Activated CD8-positive, alpha-beta memory T cell treated with anti-CD3 and anti-CD28 coated beads, Interleukin-2, amount 50 U/mL, for 4 hours (primary cell): ENCODE measurements around the gene CENPB.
"Not testable (repeated sequence)": the region's sequence is repeated elsewhere in the genome, so short reads cannot be mapped to it uniquely, and the experiment has no call there.

Experiments used
- DNase-seq: peaks from one replicate; pipeline ENCODE4 v3.0.0-alpha.2; 2020

CENPB gene

GRCh38 chr20:3786665-3787323, at the start of gene CENPB:
Gene CENPB (minus strand): TSS chr20:3786740. CDS start chr20:3786483, 257 bp downstream.
- peak; percentile 91 for DNase-seq

- no peak for DNase-seq
These were observed 49.6 kb upstream of the CENPB start for GRCh38 chr20:3836132-3836531.

DNA sequence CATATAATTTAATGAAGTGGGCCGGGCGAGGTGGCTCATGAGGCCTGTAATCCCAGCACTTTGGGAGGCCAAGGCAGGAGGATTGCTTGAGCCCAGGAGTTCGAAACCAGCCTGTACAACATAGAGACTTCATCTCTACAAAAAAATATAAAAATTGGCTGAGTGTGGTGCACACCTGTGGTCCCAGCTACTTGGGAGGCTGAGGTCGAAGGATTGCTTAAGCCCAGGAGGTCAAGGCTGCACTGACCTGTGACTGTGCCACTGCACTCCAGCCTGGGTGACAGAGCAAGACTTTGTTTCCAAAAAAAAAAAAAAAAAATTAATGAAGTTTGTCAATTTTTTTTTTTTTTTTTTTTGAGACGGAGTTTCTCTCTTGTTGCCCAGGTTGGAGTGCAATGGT, 43.4 kb upstream of the CENPB start:
- DNase-seq: not testable (repeated sequence)

DNA sequence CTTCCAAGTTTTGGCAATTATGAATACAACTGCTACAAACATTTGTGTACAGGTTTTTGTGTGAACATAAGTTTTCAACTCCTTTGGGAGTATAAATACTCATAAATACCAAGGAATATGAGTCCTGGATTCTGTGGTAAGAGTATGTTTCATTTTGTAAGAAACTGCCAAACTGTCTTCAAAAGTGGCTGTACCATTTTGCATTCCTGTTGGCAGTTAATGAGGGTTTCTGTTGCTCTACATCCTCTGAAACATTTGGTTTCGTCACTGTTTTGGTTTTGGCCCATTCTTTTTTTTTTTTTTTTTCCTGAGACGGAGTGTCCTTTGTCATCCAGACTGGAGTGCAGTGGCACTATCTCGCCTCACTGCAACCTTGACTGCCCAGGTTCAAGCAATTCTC, 42.3 kb upstream of the CENPB start:
- no peak for DNase-seq

DNA sequence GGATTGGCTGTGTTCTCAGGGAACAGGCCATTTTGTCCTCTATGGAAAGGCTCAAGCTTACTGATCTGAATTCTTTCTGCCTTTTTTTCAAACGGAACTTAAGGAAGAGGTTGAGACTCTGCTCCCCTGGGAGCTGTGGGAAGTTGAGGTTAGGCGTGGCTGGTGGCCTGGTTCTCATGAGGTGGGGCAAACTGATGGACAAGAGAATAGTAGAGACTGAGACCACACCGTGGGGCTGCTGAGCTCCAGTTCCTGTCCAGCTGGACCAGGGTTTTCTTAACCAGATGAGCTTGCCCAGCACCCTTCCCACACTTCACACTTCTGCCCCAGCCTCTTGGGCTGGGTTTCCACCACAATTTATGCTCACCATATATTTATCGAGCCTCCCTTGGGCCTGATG, 39.9 kb upstream of the CENPB start:
- no peak for DNase-seq

GRCh38 chr20:3825526-3825925, 39.0 kb upstream of the CENPB start:
- no peak for DNase-seq

DNA sequence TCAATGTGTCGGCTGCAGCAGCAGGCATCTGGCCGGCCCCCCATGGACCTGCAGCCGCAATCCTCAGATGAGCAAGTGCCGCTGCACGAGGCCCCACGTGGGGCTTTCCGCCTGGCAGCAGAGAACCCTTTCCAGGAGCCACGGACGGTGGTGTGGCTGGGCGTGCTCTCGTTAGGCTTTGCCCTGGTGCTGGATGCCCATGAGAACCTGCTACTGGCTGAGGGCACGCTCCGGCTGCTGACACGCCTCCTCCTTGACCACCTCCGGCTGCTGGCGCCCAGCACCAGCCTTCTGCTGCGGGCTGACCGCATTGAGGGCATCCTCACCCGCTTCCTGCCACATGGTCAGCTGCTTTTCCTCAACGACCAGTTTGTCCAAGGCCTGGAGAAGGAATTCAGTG, 37.3 kb upstream of the CENPB start:
- DNase-seq: no peak

DNA sequence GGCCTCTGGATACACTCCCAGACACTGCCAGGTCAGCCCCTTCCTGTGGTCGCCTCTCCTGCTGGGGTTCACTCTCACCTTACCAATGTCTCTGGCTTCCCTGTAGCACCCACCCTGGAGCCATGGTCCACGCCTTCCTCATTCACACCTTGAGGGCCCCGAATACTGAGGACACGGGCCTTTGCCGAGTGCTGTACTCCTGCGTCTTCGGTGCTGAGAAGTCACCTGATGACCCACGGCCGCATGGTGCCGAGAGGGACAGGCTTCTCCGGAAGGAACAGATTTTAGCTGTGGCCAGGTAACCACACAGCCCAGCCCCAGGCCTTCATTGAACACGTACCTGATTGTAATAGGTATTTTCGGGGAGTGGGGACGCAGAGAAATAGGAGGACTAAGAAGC, 35.5 kb upstream of the CENPB start:
- DNase-seq: no peak

- DNase-seq: no peak
These were observed 34.6 kb upstream of the CENPB start for GRCh38 chr20:3820901-3821727.

GRCh38 chr20:3820048-3820900, 33.7 kb upstream of the CENPB start, which contains the start of gene AP5S1:
Gene AP5S1 (plus strand): TSS chr20:3820547. CDS start chr20:3822118, 1,571 bp downstream.
- DNase-seq: peak; percentile 90

DNA sequence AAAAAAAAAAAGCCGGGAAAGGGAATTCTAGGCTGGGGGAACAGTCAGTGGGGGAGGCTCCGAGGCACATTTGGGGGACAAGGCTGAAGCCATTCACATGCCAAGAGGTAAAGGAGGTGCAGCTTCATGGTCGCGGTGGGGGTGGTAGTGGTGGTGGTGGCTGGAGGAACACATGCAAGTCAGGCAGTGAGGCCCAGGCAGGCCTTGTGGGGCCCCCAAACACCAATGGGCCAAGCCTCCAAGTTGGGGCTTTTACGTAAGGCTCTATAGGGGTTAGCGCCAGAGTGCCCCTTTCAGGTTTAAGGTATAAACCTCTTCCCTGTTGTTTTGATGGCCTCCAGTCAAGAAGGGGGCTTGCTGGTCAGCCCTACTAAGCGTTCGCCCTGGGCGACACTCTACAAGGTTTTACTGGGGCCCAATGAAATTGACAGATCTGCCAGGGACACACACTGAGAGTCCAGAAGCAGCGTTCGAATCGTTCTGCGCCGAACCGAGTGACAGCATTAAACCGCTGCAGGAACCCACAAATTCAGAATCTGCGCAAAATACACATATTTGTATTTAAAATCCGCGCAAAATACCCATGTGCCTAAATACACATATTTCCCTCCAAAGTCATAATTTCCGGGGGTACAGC, 33.0 kb upstream of the CENPB start:
- DNase-seq: no peak

GRCh38 chr20:3818155-3819151, 31.9 kb upstream of the CENPB start:
- no peak for DNase-seq

- peak; percentile 50 for DNase-seq
These were observed 29.3 kb upstream of the CENPB start for GRCh38 chr20:3815703-3816315.

DNA sequence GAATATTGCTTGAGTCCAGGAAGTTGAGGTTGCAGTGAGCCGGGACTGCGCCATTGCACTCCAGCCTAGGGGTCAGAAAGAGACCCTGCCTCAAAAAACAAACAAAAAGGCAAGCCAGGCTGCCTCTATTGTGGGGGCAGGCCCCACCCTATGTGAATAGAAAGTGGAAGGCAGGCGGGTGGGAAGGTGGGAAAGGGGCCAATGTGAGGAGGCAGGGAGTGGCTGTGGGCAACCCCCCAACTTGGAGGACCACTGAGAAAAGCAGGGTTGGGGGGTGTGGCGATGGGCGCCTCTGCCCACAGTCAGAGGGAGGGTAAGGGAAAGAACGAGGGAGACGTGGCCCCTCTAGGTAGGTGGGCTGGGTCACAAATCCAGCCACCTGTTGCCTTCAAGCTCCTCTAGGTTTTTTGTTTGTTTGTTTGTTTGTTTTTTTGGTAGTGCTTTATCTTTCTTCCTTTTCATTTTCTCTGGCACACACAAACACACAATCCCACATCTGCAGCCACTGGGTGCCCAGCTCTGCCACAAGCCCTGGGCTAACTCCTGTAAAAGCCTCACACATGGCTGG, 28.5 kb upstream of the CENPB start:
- DNase-seq: no peak

- DNase-seq: no peak
These were observed 27.5 kb upstream of the CENPB start for GRCh38 chr20:3813848-3814581.

GRCh38 chr20:3812975-3813847, 26.7 kb upstream of the CENPB start:
- DNase-seq: no peak

DNA sequence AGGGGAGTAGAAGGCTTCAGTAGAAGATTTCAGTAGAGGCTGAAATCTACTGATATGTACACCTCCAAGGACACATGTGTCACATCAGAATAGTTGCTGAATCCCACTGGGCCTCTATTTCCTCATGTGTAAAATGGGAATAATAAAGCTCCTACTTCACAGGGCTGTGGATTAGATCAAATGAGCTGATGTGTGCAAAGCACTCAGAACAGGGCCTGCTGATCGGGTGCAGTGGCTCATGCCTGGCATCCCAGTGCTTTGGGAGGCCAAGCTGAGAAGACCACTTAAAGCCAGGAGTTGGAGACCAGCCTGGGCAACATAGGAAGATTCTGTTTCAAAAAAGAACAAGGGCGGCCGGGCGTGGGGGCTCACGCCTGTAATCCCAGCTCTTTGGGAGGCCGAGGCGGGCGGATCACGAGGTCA, 25.7 kb upstream of the CENPB start:
- no peak for DNase-seq

DNA sequence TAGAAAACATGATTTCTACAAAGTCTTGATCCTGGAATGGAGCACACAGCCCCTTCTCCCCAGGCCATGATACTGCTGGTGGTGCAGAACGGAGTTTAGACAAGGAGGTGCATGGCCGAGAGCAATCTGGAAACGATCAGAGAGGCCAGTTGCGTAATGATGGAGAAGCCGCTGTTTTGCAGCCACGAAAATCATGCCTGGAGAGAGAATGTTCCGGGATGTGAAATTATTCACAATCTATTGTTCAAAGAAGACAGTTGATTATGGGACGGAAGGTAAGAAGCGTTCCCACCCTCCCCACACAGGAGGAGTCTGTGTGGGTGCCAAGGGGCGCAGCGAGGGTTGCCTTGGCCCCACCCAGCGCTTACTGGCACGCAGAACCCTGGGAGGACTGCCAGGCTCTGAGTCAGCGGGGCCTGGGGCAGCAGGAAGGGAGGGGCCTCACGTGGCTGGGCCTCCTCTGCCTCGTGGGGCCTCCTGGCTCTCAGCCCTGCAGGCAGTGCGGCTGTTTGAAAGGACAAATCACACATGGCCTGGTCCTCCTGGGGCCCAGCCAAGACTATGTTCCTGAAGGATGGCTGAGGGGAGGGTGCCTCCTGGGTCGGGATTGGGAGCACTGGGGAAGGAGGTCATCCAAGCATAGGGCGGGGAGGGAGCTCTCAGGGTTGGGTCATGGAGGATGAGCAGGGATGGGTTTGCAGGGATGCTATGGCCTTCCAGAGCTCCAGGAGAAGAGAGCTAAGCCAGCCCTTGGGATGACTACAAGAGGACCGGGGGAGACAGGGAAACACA, 25.1 kb upstream of the CENPB start:
- DNase-seq: peak; percentile 93
